GM12892 (cell line): Measurements from ENCODE around the gene LRP3.
"Not testable (repeated sequence)": the region's sequence is repeated elsewhere in the genome, so short reads cannot be mapped to it uniquely, and the experiment has no call there.

Source experiments
- POLR2A ChIP-seq: IDR thresholded peaks from 2 replicates; pipeline ENCODE4 v1.6.1; 2011; ENCODE audit warnings: low read depth, low read length, control low read depth
- POLR2AphosphoS5 ChIP-seq: IDR thresholded peaks from 2 replicates; pipeline ENCODE4 v1.6.1; 2011; ENCODE audit warnings: low read depth, low read length, control low read depth
- TAF1 ChIP-seq: IDR thresholded peaks from 2 replicates; pipeline ENCODE4 v1.6.1; 2011; ENCODE audit warnings: low read depth, mild to moderate bottlenecking, control low read depth, low read length, borderline replicate concordance

GRCh38 chr19:33222255-33222654 lies 28.1 kb downstream of the LRP3 start:
- TF ChIP-seq TAF1, POLR2A, POLR2AphosphoS5: not testable (repeated sequence)
